ENCODE data around the gene POTEF.
"Not testable (repeated sequence)": the region's sequence is repeated elsewhere in the genome, so short reads cannot be mapped to it uniquely, and the experiment has no call there.

The POTEF gene

DNA sequence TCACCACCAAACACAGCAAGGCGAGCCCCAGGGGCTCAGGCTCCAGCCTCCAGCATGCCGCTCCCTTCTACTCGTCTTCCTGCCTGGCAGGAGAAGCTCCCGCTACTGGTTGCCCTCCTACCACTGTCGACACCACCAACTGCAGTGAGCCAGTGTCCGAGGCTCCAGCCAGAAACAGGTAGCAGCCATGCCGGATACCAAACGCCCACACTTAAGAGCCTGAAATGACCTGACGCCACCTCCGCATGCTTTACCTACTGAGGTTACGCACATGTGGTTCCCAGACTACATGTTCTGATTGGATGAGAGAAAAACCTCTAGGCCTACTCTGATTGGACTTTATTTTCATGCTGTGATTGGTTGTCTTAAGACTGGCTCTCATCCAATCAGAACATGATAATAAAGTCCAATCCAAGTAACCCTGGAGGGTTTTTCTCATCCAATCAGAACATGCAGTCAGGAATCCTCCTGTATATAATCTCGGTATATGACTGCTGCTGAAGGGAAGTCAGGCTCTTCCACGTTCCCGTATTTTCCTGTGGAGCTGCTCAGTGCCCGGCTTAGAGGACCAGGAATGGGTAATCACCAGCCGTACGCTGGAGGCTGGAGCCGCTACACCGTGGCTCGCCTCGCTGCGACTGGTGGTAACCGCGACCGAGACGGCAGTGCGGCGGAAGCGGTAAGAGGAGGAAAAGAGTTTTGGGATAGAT lies at the start of gene POTEF:
Gene POTEF (minus strand): TSS at position 103 of the 710 bp plus-strand sequence. CDS start 8,707 bp downstream, outside the sequence.
- DNase-seq, result not testable (repeated sequence)

DNA sequence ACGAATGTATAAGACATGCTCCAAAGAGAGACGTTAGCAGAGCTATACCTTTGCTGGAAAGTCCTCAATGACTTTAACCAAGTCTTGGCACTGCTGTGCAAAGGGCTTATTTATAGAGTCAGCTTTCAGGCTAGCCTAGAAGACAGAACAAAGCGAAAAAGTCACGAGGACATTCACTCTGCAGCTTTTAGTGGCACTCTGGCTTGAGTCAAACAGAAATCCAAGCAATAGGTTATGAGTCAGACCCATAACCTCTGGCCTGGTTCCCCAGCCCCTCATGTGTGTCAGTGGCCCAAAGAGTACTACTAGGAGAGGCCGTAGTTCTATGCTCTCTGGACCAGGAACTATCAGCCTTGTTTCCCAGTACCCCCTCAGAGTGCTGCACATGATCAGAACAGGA lies 45.8 kb upstream of the POTEF start:
- DNase-seq, result not testable (repeated sequence)

- DNase-seq, result no peak
Observed at GRCh38 chr2:130169896-130170295, 40.9 kb upstream of the POTEF start.

DNA sequence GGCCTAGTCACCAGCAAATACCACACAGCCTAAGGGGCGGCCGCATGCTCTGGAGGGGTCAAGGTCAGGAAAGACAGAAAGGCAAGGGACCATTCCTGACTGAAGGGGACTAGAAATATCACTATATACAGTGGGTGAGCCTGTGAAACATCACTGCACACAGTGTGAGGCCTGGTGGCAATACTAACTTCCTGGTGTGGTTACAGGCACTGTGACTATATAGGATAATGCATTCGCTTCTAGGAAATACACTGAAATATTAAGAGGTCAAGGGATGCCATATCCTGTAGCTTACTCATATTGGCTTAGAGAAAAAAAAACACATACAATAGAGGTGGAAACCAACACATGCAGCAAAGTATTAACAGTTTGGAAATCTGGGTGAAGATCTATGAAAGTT lies 40.1 kb upstream of the POTEF start:
- DNase-seq, result not testable (repeated sequence)

DNA sequence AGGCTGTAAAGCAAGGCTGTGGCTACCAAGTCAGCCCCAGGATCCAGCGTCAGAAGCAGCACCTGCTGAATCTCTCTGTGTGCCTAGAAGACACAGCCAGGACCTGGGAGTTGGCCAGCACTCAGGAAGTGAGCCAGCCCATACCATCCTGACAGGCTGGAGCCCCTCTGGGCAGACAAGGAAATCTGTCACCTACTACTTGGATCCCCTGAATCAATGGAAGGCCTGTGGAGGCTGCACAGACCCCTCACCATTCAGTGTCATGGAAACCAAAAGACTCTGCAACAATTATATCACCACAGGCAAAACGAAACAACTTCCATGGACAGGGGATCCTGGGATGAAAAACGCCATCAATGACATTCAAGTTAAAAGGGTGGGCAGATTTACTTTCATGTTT lies 37.6 kb upstream of the POTEF start:
- not testable (repeated sequence) for DNase-seq

DNA sequence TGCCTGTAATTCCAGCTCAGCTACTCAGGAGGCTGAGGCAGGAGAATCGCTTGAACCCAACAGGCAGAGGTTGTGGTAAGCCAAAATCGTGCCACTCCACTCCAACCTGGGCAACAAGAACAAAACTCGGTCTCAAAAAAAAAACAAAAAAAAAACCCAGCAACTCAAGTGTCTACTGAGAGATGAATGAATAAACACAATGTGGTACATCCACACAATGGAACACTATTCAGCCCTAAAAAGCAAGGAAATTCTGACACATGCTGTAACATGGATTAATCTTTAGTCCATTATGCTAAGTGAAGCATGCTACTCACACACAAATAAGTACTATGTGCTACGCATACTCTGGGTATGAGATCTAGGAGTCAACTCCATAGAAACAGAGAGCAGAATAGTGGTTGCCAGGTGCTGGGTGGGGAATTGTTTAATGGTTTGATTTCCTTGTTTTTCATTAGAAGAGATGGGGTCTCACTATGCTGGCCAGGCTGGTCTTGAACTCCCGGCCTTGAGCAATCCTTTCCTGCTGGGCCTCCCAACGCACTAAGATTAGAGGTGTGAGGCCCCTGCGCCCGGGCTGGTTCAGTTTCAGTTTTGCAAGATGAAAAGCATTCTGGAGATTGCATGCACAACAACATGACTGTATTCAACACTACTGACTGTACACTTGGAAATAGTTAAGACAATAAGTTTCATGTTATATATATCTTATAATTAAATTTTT lies 36.4 kb upstream of the POTEF start:
- DNase-seq, result no peak

DNA sequence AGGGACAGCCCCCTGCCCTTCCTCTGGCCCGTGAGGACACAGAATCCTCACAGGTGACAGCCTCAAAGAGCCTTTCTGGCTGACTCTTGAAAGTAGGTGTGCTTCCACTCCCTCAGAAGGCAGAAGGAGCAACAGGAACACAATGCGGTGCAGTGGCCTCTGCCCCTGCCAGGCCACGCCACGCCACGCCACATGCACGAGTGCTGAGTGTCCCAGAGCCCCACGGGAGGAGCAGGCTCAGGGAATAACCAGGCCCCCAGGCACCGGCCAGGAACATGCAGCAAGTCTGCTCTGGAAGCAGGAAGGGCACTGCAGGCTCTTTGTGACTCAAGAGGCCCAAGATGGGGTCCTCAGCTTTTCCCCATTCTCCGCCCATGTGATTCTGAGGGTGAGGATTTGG lies 33.9 kb upstream of the POTEF start:
- DNase-seq, result no peak

DNA sequence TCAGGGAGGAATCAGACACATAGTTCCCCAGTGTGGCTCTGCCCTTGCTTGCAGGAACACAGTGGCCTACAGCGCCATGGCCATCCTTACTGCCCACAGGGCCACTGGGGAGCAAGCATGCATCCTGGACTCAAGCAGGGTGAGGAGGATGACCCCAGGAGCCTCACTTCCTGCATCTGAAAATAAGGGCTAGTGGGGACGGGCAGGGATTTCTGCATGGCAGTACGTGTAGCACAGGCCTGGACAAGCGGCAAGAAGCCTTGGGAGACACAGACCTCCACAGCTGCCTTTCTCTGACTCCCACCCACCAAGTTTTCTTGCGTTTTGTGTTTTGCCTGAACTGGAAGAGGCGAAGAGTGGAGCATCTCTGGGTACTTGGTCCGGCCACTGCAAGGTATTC lies 33.5 kb upstream of the POTEF start:
- not testable (repeated sequence) for DNase-seq

GRCh38 chr2:130160838-130161705 lies 32.0 kb upstream of the POTEF start:
- not testable (repeated sequence) for DNase-seq

- DNase-seq, result no peak
Observed at GRCh38 chr2:130160131-130160530, 31.1 kb upstream of the POTEF start.

- not testable (repeated sequence) for DNase-seq
Observed at GRCh38 chr2:130159376-130159775, 30.4 kb upstream of the POTEF start.

DNA sequence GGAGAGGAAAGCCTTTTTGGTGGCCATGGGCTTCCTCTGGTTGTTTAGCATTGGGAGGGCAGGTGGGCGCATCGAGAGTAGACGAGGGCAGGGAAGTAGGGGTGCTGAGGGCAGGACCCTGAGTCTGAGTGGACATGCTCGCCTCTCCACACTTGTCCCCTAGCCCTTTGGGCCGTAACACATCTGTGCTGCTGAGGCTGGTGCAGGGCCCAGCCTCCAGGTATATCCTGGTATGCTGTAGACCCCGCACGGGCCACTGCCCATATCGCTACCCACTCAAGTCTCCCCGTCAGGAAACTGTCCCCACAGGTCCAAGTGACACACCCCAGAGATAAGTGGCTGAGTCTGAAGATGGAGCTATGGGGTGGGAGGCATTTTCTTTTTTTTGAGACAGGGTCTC lies 29.6 kb upstream of the POTEF start:
- DNase-seq, result no peak

DNA sequence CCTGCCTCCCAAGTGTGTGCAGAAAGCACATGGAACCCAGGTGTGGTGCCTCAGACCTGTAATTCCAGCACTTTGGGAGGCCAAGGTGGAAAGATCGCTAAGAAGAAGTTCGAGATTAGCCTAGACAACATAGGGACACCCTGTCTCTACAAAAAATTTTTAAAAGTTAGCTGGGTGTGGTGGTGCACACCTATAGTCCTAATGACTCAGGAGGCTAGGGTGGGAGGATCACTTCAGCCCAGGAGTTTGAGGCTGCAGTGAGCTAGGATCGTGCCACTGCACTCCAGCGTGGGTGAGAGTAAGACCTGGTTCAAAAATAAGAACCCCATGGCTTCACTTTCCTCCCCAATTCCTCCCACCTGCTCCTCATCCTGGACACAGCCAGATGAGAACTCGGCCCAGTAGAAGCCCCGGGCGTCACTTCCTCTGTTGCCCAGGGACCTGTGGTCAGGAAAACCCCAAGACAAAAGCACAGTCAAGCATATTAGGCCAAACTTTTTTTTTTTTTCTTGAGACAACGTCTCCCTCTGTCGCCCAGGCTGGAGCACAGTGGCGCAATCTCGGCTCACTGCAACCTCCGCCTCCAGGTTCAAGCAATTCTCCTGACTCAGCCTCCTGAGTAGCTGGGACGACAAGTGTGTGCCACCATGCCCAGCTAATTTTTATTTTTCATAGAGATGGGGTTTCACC lies 28.9 kb upstream of the POTEF start:
- DNase-seq, result not testable (repeated sequence)

- not testable (repeated sequence) for DNase-seq
Observed at GRCh38 chr2:130157354-130157753, 28.3 kb upstream of the POTEF start.

- no peak for DNase-seq
Observed at GRCh38 chr2:130156624-130157004, 27.6 kb upstream of the POTEF start.

DNA sequence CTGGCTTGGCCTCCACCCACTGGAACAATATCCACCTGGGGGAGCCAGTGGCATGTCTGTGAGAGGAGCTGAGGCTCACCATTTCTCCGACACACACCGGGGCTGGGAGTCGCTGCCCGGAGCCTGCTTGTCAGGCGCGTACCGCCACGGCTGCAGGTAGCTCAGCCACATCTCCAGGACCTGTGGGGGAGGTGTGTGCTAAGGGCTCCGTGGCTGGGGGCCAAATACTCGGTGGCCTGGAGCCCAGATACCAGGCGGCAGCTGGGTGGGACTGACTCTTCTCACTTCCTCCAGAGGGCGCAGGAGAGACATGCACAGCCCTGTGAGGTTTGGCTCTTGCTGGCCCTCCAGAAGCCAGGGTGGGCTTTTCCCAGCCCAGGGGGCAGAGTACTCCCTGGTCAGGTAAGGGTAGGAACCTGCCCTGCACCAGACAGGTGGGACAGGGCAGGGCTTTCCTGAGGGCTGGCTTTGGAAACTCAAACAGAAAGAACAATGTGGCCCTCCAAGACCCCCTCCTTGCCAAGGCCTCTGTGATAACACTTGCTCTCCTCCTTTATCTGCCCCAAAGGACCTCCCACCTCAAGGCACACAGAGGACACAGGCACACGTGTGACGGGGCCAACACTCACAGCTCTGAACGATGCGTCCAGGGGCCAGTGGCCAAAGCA lies 27.1 kb upstream of the POTEF start:
- DNase-seq, result peak; percentile 23

DNA sequence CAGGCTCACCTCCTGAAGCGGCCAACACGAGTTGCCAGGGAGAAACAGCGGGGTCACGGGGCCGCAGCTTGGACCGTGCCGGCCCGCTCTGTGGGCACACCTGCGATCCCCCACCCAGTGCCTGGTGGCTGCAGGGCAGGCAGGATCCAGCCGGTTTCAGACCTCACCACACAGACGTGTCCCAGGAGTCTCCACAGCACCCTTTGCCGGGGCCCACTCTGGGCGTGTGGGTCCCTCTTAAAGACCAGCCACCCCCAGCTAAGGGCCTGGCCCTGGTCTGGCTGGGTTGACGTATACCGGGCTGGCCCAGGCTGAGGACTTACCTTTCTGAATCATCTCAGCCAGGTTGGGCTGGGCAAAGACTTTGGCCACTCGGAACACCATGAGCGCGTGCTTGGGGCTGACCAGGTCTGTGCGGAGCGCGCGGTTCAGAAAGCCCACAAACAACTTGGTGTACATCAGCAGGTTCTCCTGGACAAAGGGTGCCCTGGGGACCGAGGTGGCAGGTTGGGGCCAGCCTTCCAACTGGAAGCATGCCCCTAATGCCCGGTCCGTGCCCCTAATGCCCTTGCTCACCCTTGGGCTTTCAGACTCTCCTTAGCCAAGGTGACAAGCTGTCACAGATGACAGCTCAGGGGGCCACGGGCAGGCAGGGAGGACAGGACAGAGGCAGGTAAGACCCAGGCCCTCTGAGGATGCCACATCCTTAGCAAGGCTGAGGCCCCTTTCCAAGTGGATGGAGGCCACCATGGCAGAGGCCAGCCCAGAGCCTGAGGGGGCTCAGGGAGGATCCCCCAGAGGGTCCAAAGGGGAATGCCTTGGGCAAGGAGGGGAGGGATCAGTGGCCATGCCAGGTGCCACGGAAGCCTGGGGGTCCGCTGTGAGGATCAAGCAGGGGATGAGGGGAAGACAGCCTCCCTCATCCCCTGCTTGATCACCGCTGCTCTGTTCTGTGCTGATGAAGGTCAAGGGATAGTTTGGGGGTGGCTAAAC lies 26.0 kb upstream of the POTEF start:
- DNase-seq, result no peak

DNA sequence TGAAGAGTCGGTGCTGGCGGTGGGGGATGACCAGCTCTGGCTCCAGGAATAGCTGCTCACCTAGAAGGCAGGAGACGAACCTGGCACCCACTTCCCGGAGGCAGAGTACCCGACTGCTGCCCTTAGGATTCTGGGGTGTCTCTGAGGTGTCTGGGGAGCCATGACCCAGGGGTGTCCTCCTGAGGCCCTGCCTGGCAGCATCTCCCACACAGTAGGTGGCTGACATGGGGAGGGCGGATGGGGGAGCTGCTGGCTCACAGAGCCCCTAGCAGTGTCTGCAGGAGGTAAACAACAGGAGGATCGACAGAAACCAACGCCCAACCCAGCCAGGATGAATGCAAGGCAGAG lies 25.4 kb upstream of the POTEF start:
- not testable (repeated sequence) for DNase-seq

GRCh38 chr2:130153721-130154422 lies 24.9 kb upstream of the POTEF start:
- DNase-seq, result not testable (repeated sequence)

Measured in NCI-H1092 (cell line).